Measurements from ENCODE around the gene ANO2.

- TF ChIP-seq YY1 (IDR thresholded peaks at IDR 0.05; ENCODE audit: insufficient read depth, insufficient read length) (no peak), SUZ12 (IDR thresholded peaks at IDR 0.05; ENCODE audit: extremely low read depth, insufficient read depth, insufficient read length) (no peak)
Observed at GRCh38 chr12:5733916-5734315, 211.1 kb downstream of the ANO2 start.
